NCI-H146 treated with DMSO at 0.1 percent for 48 hours (cell line): ENCODE measurements around the gene UPF2.
"Not testable (repeated sequence)": the region's sequence is repeated elsewhere in the genome, so short reads cannot be mapped to it uniquely, and the experiment has no call there.

Experiments
- DNase-seq: peaks from one replicate; lab custom pipeline; 2025; ENCODE audit not compliant: unreplicated experiment; lab: John Stamatoyannopoulos, UW

The UPF2 gene

DNA sequence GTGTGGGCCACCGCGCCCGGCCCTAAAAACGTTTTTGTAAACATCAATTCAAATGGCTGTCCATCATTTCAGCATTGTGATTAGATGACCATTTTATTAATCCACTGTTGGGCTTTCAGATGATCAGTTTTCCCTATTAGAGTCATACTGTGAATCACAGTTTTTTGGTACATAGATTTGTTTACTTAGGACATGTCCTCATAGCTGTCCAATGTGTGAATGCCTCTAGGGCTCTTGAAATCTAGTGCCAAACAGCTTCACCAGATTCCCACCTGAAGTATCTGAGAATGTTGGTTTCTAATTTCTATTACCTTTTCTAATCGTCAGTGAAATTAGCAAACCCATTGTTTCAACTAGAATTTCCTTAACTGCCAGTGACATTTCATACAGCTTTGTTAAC, 66.8 kb downstream of the UPF2 start:
- DNase-seq, result no peak

DNA sequence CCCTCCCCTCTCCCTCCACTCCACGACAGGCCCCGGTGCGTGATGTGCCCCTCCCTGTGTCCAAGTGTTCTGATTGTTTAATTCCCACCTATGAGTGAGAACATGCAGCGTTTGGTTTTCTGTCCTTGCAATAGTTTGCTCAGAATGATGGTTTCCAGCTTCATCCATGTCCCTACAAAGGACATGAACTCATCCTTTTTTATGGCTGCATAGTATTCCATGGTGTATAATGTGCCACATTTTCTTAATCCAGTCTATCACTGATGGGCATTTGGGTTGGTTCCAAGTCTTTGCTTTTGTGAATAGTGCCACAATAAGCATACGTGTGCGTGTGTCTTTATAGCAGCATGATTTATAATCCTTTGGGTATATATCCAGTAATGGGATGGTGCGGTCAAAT, 70.1 kb downstream of the UPF2 start:
- not testable (repeated sequence) for DNase-seq

DNA sequence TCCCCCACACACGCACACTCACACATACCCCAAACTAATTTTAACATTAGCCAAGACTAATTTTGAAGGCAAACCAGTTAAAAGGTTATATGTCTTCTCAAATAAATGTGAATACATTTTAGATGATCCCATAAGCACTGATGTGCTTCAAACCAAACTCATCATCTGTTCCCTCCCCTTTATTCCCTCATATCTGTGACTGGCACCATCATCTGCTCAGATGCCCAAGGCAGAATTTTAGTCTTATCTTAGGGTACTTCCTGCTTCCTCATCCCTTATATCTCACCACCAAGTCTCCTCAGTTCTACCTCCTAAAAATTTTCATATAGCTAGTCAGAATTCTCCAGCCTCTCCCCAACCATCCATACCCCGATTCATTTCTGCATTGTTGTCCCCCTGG, 80.4 kb downstream of the UPF2 start:
- DNase-seq, result no peak

DNA sequence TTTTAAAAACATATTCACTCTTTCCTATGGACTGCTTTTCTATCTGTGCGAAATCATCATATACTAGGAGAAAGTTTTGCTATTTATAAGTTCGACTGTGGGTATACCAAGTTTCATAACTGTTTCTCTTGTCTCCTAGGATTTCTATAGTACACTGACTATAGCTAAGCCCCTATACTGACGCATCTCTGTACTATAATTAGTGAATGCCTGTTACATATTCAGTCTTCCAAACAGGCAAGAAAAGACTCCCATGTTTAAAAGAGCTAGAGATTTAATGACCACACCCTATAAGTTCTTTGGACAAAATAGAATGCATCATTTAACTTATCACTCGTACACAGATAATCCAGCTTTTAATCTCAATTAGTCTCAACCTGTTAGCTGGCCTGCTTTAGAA, 80.8 kb downstream of the UPF2 start:
- DNase-seq, result no peak

DNA sequence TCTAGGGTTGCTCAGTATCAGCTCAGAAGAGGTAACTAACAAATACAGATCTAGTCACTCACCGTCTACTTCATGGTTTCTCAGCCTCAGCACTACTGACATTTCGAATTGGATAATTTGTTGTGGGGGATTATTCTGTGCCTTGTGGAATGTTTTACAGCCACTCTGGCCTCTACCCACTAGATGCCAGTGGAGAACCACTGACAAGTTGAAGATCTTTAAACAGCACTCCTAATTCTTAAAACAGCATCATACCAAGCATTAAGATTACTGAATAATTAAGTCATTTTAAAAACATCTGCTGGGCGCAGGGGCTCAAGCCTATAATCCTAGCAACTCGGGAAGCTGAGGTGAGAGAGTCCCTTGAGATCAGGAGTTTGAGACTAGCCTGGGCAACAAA, 82.6 kb downstream of the UPF2 start:
- no peak for DNase-seq

DNA sequence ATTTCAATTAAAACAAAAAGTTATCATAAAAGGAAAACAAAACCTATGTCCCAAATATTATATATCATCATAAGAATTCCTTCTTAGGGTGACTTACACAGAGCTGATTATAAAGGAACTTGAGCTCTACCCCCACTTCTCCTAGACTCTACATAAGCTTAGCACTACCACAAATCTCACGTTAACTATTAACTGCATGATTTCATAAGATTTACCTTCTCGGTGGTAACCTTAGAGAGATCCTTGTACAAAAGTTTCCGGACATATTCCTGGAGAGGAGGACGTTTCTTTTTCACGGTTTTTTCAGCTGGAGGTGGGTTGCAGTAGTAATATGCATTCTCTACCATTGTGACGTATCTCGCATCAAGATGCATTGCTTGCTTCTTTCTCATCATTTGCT, 83.7 kb downstream of the UPF2 start:
- DNase-seq, result no peak

DNA sequence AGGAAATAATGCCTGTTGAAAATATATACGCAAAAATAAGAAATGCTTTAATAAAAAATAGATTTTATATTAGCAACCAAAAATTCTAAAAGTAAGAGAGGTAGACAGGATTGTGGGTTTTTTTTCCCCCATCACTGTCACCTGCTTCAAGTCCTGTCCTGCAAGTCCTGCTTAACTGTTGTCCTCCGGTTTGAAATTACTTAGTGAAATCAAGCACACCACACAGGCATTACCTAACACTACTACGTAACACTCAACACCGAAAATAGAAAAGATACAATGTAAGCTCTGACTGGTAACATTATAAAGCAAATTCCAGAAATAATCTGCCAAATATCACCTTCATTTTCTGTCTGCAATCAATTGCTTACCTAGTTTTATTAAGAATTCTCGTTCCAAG, 90.9 kb downstream of the UPF2 start:
- DNase-seq, result no peak

DNA sequence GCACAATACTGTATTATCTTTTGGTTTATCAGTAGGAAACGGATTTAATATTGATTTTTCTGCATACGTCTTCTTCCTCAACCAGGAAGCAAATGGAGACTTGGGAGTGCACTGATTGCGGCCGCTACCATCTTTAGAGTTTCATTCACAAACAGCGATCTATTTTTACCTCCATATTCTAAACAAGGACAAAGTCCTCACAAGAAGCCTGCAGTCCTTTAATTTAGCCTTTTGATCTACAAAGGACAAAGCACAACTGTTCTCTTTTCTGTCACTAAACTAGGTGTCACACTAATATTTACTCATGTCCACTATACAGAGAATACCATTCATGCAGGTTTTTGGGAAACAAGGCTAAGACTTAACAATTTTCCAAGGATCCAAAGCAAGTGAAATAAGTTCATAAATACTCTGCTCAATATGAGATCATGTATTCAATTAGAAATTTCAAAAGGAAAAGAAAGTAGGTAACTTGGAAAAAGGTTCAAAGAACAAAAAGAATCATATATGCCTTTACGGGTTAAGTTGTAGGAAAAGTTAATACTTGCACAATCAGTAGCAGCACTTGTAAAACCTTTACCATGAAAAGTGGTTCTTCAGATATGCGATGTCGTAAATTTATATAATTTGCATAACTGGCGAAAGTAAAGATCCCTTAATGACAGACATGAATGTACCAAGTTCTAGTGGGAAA, 92.1 kb downstream of the UPF2 start:
- DNase-seq, result no peak

DNA sequence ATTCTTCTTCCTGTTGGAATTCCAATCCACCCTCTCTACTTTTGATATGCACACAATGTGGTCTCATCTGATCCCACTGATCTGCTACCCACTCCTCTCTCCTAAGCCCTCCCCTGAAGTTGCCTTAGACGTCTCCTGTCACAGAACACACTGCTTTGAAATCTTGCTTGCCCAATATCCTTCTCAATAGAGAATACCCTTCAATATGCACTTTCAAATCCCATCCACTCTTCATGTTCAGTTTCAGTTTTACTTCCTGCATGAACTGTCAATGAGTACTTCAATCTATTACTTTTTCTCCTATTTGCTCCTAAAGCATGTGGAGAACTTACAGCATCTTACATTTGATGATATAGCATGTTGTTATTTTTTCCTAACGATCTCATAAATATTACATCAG, 93.5 kb downstream of the UPF2 start:
- no peak for DNase-seq

DNA sequence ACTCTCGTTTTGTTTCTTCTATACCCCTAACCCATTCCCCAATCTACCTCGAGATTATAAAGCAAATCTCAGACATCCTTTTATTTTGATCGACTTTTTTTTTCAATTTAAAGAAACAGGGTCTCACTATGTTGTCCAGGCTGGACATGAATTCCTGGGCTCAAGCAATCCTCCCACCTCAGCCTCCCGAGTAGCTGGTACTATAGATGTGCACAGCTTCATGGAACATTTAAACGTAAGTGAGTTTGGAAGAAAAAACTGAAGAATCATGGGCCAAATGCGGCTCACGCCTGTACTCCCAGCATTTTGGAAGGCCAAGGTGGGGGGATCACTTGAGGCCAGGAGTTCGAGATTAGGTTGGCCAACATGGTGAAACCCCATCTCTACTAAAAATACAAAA, 96.0 kb downstream of the UPF2 start:
- no peak for DNase-seq

DNA sequence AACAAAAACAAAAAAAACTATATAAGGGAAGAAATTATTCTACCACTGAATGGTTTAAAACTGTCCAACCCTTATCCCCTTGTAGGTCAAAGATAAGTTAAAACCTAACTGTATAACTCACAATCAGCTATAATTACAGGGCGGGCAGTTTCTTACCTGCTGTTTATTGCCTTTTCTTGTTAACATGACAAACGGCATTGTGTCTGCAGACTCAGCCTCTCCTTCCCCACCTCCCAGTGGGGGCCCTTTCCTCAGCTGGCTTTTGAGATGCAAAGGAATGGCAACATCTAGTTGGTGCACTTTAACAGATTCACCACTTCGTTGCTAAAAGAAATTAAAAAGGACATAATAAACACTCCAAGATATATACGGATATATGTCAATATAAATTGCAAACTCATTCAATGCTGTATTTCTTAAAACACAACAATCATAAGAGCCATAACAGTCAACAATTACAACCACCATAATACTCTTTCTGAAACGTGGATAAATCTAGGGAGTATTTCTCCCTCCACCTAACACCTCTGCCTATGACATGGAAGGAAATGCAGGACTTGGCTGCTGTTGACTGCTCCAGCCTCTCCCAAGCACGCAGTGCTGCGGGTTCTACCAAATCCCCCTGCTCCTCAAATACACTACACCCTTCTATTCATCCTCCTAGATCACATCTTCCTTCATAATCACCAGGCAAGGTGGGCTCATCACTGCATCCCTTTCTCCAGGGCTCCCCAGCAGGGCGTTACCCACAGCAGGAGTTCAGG, 106.0 kb downstream of the UPF2 start:
- DNase-seq, result no peak

DNA sequence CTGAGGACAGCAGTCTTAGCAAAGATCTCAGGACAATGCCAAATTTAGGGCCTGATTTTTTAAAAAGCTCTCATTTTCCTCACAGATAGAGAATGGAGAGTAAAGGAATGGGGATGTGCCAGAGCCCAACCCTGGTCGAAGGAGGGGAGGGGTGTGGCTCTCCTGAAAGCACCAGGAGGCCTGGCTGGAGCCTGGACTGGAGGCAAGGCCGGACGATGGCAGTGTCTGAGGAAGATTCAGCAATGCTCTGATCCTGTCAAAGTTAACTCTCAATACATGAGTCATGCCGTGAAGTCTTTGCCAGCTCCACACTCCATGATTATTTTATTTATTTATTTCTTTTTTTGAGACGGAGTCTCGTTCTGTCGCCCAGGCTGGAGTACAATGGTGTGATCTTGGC, 108.3 kb downstream of the UPF2 start:
- no peak for DNase-seq

DNA sequence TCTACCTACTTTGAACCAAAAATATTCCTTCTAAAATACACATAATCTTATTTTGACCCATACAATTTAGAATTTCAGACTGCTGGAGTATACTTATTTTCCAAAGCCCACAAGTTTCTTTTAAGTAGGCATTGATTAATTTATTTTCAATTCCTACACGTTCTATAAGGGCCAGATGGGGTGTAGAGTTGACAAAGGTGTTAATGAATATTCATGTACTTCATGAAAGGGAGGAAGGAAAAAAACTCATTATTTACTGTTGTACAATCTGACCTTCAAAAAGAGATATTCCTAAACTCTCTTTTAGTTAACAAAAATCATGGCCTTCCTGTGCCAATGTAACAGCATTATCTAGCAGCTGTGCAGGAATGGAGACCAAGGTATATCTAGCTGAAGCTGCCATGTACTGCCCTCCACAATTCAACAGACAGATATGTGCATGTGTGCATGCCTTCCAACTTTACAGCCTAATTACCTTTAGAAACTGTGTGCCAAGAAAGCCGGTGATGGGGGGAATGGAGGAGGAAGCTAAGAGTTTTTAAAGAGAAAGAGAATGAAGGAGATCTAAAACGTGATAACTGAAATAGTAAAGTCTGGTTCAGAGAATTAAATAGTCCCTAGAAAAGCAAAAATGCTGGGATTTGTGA, 108.9 kb downstream of the UPF2 start:
- no peak for DNase-seq

DNA sequence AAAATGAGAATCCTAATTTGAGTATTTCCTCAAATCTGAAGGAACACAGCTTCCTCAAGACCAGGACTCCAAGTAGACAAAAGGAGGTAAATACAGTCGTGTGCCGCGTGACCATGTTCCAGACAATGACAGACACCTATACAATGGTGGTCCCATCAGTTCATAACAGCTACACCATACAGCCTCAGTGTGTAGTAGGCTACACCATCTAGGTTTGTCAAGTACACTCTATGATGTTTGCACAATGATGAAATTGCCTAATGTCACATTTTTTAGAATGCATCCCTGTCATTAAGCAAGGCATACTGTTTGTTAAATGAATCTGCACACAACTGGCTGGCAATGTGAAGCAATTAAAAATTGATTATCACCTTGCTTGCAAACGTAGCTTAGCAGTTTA, 111.6 kb downstream of the UPF2 start:
- no peak for DNase-seq

DNA sequence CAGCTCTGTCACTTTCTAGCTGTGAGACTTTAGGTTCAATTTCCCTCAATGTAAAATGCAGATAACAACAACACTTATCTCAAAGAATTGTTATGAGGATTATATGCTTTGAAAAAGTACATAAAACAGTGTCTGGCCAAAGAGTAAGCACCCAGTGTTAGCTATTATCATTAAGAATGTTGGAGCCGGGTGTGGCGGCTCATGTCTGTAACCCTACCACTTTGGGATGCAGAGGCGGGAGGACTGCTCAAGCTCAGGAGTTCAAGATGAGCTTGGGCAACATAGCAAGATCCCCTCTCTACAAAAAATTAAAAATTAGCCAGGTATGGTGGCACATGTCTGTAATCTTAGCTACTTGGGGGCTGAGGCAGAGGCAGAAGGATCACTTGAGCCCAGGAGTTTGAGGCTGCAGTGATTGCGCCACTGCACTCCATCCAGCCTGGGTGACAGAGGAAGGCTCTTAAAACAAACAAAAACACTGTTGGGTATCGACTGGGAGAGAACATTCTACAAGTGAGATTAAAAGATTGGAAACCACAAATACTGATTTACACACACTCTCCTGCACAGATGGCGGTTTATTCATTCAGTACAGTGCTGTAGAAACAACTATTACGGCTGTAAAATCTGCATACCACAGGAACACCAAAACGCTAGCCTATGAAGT, 112.2 kb downstream of the UPF2 start:
- no peak for DNase-seq

DNA sequence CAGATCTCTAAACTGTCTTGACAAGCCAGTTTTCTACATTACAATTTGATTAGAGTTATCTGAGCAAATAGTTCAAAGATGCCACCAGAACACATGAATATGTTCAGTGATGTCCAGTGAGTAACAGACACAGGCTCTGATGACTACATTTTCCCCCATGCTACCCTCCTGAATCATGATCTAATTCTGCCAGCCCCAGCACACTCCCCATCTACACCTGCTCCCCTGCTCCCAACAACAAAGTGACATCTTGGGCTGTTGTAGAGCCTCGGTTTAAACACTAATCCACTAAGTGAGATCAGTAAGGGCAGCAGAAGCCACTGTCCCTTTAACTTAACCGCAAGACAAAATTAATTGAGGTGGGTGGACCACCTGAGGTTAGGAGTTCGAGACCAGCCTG, 114.9 kb downstream of the UPF2 start:
- no peak for DNase-seq

DNA sequence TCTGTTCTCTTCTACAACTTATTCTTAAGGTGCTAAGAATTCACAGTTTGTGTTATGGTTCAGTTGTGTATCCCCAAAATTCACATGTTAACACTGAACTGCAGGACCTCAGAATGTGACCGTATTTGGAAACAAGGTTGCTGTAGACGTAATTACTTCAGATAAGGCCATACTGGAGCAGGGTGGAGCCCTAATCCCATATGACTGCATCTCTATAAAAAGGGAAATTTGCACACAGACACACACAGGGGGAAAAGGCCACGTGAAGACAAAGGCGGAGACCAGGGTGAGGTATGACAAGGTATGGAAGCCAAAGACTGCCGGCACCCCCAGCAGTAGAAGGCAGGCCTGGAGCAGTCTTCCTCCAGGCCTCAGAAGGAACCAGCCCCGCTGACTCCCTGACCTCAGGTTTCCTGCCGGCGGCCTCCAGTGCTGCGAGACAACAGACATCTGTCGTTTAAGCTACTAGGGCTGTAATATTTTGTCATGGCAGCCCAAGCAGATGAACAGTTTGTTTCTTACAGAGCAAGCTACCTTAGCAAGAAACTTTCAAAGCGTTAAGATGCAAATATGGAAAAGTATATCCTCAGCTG, 120.7 kb downstream of the UPF2 start:
- no peak for DNase-seq

DNA sequence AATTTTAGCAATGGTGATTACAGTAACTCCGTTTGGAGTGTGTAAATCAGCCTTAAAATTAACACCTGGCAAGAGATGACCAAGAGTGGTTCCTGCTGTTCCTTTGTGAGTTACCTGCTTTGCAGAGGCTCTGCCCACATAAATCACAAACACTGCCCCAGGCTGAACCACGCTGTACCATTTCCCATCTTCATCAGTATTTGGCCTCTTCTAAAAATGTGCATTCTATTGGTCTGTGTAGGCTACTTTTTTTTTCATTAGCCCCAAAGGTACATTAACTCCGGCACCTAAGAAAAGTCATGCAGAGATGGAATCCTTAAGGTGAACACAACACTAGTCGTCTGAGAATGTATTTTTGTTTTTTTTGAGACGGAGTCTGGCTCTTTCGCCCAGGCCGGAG, 123.3 kb downstream of the UPF2 start:
- DNase-seq, result no peak

DNA sequence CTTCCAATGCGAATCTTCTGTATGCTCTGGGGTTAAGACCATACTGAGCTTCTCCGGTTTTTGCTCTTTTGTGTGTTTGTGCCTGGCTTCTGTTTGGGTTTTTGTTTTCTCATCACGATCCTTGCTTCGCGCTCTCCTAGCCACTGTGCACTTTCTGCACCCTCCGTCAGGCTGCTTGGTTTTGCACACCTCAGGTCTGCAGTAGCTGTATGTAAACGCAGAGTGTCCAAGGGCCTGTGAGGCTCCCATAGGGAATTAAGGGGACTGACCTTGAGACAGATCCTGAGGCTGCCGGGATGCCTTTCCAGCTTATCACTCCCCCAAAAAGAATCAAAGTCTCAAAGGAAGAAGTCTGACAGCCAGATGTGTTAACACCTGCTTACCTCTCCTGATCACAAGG, 124.2 kb downstream of the UPF2 start:
- DNase-seq, result no peak

DNA sequence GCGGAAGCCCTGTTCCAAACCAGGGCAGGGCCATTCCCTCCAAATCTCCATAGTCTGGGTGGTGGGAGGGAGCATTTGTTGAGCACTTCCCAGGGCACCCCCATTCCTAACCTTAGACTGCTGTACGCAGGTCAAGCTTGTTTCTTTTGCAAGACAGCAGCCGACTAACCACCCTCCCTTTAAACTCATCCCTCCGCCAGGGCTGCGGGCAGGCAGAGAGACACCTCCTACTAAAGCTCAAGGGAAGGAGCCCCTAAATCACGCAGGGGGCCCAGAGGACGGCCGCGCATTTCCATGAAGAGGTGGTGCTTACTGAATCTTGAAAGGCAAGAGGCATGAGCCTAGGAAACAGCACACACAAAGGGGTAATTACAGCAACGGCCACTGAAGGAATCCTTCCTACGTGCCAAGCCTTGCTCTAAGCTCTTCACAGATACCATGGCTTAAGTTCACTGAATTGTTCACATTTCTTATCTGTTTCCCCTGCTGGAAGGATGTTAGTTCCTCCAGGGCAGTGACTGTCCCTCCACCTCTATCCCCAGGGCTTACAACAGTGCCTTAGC, 129.4 kb downstream of the UPF2 start:
- DNase-seq, result no peak

DNA sequence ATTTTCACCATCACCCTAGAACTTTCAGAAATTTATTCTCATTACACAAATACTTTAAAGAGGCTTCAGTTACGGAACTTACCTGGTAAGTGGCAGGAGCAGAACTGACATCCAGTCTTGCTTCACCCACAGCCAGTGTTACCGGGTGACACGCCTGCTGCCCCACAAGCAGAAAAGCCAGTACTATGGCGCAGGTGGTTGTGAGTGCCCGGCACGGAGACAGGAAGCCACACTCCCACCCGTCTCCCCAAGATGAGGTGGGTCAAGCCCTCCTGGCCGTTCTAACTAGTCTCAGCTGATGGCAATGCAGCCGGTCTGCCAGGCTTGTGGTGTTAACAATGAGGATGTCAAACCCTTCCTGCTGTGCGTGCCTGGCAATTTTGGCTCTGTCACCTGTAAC, 132.5 kb downstream of the UPF2 start:
- DNase-seq, result no peak
